H9 (cell line): ENCODE data around the gene PRDM2. TPM values are rescaled to one million over a fixed set of nuclear protein-coding genes. Genes with fewer than 3 reads are reported as not detected.

Experiments
- DNase-seq: peaks from one replicate; pipeline ENCODE4 v3.0.0-alpha.2; 2017
- H2AFZ ChIP-seq: one replicate; pipeline ENCODE4 v1.6.1; 2013; ENCODE audit warnings: mild to moderate bottlenecking, low read length, control low read depth, moderate library complexity
- H2AK5ac ChIP-seq: 2 replicates; pipeline ENCODE4 v1.6.1; 2013; ENCODE audit warnings: low read length, control low read depth, mixed read lengths; ENCODE audit not compliant: insufficient read length
- H2BK120ac ChIP-seq: one replicate; pipeline ENCODE4 v1.6.1; 2013; ENCODE audit warnings: low read depth, mild to moderate bottlenecking, low read length, control low read depth, inconsistent platforms; ENCODE audit not compliant: poor library complexity, severe bottlenecking
- H2BK12ac ChIP-seq: 2 replicates; pipeline ENCODE4 v1.6.1; 2013; ENCODE audit warnings: low read length, control low read depth, mixed read lengths, low read depth; ENCODE audit not compliant: insufficient read length
- H2BK15ac ChIP-seq: 2 replicates; pipeline ENCODE4 v1.6.1; 2013; ENCODE audit warnings: low read depth, low read length, control low read depth
- H2BK20ac ChIP-seq: one replicate; pipeline ENCODE4 v1.6.1; 2013; ENCODE audit warnings: low read depth, mild to moderate bottlenecking, low read length, control low read depth, inconsistent platforms; ENCODE audit not compliant: poor library complexity, severe bottlenecking
- H2BK5ac ChIP-seq: 2 replicates; pipeline ENCODE4 v1.6.1; 2013; ENCODE audit warnings: low read length, control low read depth, mixed read lengths; ENCODE audit not compliant: insufficient read length
- H3K14ac ChIP-seq: 2 replicates; pipeline ENCODE4 v1.6.1; 2013; ENCODE audit warnings: low read length, control low read depth; ENCODE audit not compliant: insufficient read depth
- H3K18ac ChIP-seq: 2 replicates; pipeline ENCODE4 v1.6.1; 2013; ENCODE audit warnings: low read depth, mild to moderate bottlenecking, mixed read lengths, low read length, control low read depth; ENCODE audit not compliant: insufficient read length
- H3K23ac ChIP-seq: 2 replicates; pipeline ENCODE4 v1.6.1; 2013; ENCODE audit warnings: low read length, control low read depth, mixed read lengths, low read depth; ENCODE audit not compliant: insufficient read length
- H3K23me2 ChIP-seq: 2 replicates; pipeline ENCODE4 v1.6.1; 2013; ENCODE audit warnings: low read depth, mild to moderate bottlenecking, mixed read lengths, low read length, control low read depth; ENCODE audit not compliant: insufficient read length, poor library complexity, severe bottlenecking
- H3K27ac ChIP-seq: 2 replicates; pipeline ENCODE4 v1.5.1; 2013; ENCODE audit warnings: low read length, control low read depth, mixed read lengths, low read depth; ENCODE audit not compliant: insufficient read length
- H3K27me3 ChIP-seq: 2 replicates; pipeline ENCODE4 v1.6.1; 2013; ENCODE audit warnings: low read length, control low read depth, inconsistent platforms; ENCODE audit not compliant: insufficient read depth
- H3K4ac ChIP-seq: 2 replicates; pipeline ENCODE4 v1.6.1; 2013; ENCODE audit warnings: low read depth, mild to moderate bottlenecking, control low read depth, inconsistent platforms, low read length, moderate library complexity
- H3K4me1 ChIP-seq: 2 replicates; pipeline ENCODE4 v1.6.1; 2013; ENCODE audit warnings: low read length, control low read depth, inconsistent platforms; ENCODE audit not compliant: insufficient read depth
- H3K4me2 ChIP-seq: 2 replicates; pipeline ENCODE4 v1.6.1; 2013; ENCODE audit warnings: low read length, control low read depth, mixed read lengths; ENCODE audit not compliant: insufficient read length, insufficient read depth
- H3K56ac ChIP-seq: 2 replicates; pipeline ENCODE4 v1.6.1; 2013; ENCODE audit warnings: low read depth, mild to moderate bottlenecking, mixed read lengths, low read length, control low read depth; ENCODE audit not compliant: insufficient read length
- H3K79me1 ChIP-seq: 2 replicates; pipeline ENCODE4 v1.6.1; 2013; ENCODE audit warnings: low read depth, mild to moderate bottlenecking, moderate library complexity, low read length, control low read depth, inconsistent platforms; ENCODE audit not compliant: insufficient read depth, poor library complexity, severe bottlenecking
- H3K79me2 ChIP-seq: 2 replicates; pipeline ENCODE4 v1.6.1; 2013; ENCODE audit warnings: low read length, control low read depth, inconsistent platforms; ENCODE audit not compliant: insufficient read depth
- H3K9ac ChIP-seq: 2 replicates; pipeline ENCODE4 v1.6.1; 2013; ENCODE audit warnings: low read length, control low read depth, mixed read lengths; ENCODE audit not compliant: insufficient read length; ENCODE audit errors: extremely low read depth
- H3K9me3 ChIP-seq: one replicate; pipeline ENCODE4 v1.6.1; 2013; ENCODE audit warnings: low read depth, low read length, inconsistent platforms; ENCODE audit not compliant: control insufficient read depth
- H3T11ph ChIP-seq: one replicate; pipeline ENCODE4 v1.6.1; 2013; ENCODE audit warnings: mild to moderate bottlenecking, low read length, control low read depth, inconsistent platforms
- H4K20me1 ChIP-seq: one replicate; pipeline ENCODE4 v1.6.1; 2013; ENCODE audit not compliant: control insufficient read depth, insufficient read length, insufficient read depth
- H4K5ac ChIP-seq: 2 replicates; pipeline ENCODE4 v1.6.1; 2013; ENCODE audit warnings: low read depth, mild to moderate bottlenecking, mixed read lengths, low read length, control low read depth; ENCODE audit not compliant: insufficient read length
- H4K8ac ChIP-seq: replicated peaks from 2 replicates; pipeline ENCODE4 v1.6.1; 2013; ENCODE audit warnings: low read length, control low read depth, mixed read lengths, low read depth; ENCODE audit not compliant: insufficient read length
- H4K91ac ChIP-seq: 2 replicates; pipeline ENCODE4 v1.6.1; 2013; ENCODE audit warnings: low read depth, mild to moderate bottlenecking, moderate library complexity, mixed read lengths, low read length, control low read depth; ENCODE audit not compliant: insufficient read length
- H3K27ac Mint-ChIP-seq, 3 experiments: 2 replicates in 2 of 3; 3 replicates in 1 of 3; pipeline ENCODE4 v1.8.0; 2020 to 2021; ENCODE audit warnings: mixed read lengths in 3 of 3, mild to moderate bottlenecking in 1 of 3, moderate library complexity in 1 of 3
- H3K27me3 Mint-ChIP-seq: 2 replicates; pipeline ENCODE4 v1.8.0; 2021; ENCODE audit warnings: low read depth, mild to moderate bottlenecking, moderate library complexity, mixed read lengths
- H3K36me3 Mint-ChIP-seq, 3 experiments: 2 replicates in 2 of 3; 3 replicates in 1 of 3; pipeline ENCODE4 v1.8.0; 2020 to 2021; ENCODE audit warnings: low read depth in 3 of 3, mixed read lengths in 3 of 3; ENCODE audit not compliant: insufficient read depth in 1 of 3
- H3K4me1 Mint-ChIP-seq, 2 experiments: 2 replicates each; pipeline ENCODE4 v1.8.0; 2020; ENCODE audit warnings: mixed read lengths in 2 of 2
- H3K4me3 Mint-ChIP-seq, 2 experiments: 2 replicates in 1 of 2; 3 replicates in 1 of 2; pipeline ENCODE4 v1.8.0; 2020 to 2021; ENCODE audit warnings: mild to moderate bottlenecking in 2 of 2, mixed read lengths in 2 of 2, moderate library complexity in 1 of 2
- H3K9me3 Mint-ChIP-seq, 2 experiments: 2 replicates in 1 of 2; 3 replicates in 1 of 2; pipeline ENCODE4 v1.8.0; 2020; ENCODE audit warnings: mild to moderate bottlenecking in 2 of 2, mixed read lengths in 2 of 2, moderate library complexity in 1 of 2
- WGBS: extraction: QIAGEN DNeasy Blood & Tissue Kit; methylation state at CpG from one replicate; pipeline ENCODE4 v1.1.7; 2013; ENCODE audit warnings: missing lambda C conversion rate, low lambda C conversion rate, mixed read lengths; ENCODE audit not compliant: insufficient read length; ENCODE audit errors: extremely low coverage; 5-methylcytosine and 5-hydroxymethylcytosine counted together
- total RNA-seq: library from RNA; stranded (reverse); gene quantifications from 2 replicates; pipeline ENCODE4 v1.2.1, GENCODE V29; 2021
- TF ChIP-seq, protein P1 (sequence below): fragments of 200-600 bp; sonication (generic); conservative IDR thresholded peaks from 3 replicates; pipeline ENCODE4 v1.8.0; 2021; ENCODE audit warnings: antibody characterized with exemption, mild to moderate bottlenecking

Gene PRDM2
- total RNA-seq, 1 experiment from 2014 or later: 24.5 TPM

DNA sequence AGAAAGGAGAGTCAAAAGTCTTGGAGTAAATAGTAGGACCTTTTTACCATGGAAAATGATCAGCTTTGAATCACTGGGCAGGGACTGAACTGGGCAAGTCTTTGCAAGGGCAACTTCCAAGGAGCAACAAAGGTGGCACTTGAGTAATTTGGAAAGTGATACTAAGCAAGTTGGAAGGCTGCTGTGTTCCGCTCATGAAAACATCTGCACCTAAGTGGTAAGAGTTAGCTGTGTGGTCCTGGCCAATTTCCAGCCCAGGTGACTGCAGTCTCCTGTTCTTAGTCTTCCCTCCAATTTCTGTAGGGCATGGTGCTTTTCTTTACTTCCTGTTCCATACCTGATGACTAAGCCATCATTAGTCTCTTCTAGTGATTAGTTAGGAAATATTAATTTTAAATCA is 35.5 kb upstream of the PRDM2 start:
- Histone ChIP-seq H4K8ac (no peak overlapping the region), H3K4me2 (no peak overlapping the region), H3K4me1 (no peaks in the 10 kb centered on the region), H2BK20ac (no peak overlapping the region), H3K4ac (no peak overlapping the region), H4K5ac (no peak overlapping the region), H4K91ac (no peak overlapping the region), H2BK15ac (no peak overlapping the region), H2BK5ac (no peak overlapping the region), H3K14ac (no peak overlapping the region), H3K27ac (no peak overlapping the region), H3K9me3 (no peaks in the 10 kb centered on the region), H2AFZ (no peak overlapping the region), H3K23me2 (no peaks in the 10 kb centered on the region), H3T11ph (no peak overlapping the region), H3K27me3 (no peaks in the 10 kb centered on the region), H4K20me1 (no peaks in the 10 kb centered on the region), H3K18ac (no peak overlapping the region), H3K79me1 (no peaks in the 10 kb centered on the region), H3K9ac (no peak overlapping the region), H2BK120ac (no peak overlapping the region), H2AK5ac (no peak overlapping the region), H3K56ac (no peak overlapping the region), H3K23ac (no peak overlapping the region), H2BK12ac (no peak overlapping the region), H3K79me2 (no peaks in the 10 kb centered on the region)
- TF ChIP-seq, protein P1, sequence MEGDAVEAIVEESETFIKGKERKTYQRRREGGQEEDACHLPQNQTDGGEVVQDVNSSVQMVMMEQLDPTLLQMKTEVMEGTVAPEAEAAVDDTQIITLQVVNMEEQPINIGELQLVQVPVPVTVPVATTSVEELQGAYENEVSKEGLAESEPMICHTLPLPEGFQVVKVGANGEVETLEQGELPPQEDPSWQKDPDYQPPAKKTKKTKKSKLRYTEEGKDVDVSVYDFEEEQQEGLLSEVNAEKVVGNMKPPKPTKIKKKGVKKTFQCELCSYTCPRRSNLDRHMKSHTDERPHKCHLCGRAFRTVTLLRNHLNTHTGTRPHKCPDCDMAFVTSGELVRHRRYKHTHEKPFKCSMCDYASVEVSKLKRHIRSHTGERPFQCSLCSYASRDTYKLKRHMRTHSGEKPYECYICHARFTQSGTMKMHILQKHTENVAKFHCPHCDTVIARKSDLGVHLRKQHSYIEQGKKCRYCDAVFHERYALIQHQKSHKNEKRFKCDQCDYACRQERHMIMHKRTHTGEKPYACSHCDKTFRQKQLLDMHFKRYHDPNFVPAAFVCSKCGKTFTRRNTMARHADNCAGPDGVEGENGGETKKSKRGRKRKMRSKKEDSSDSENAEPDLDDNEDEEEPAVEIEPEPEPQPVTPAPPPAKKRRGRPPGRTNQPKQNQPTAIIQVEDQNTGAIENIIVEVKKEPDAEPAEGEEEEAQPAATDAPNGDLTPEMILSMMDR: no peak
- H3K9me3 Mint-ChIP-seq: peaks cover 4% of the 10 kb centered on the region in 2 experiments
- peaks cover 12% of the 10 kb centered on the region for H3K27me3 Mint-ChIP-seq
- H3K4me3 Mint-ChIP-seq: no peak overlapping the region
- no peak for DNase-seq
- no peak overlapping the region; a peak in 1 of 7 replicates for H3K27ac Mint-ChIP-seq
- H3K36me3 Mint-ChIP-seq: peaks cover under 1 to 3% (median 1%) of the 10 kb centered on the region in 3 experiments; a peak in 5 of 7 replicates
- WGBS: no CpG with 5 or more reads among the region's 1 CpG
- H3K4me1 Mint-ChIP-seq: no peaks in the 10 kb centered on the region
